D721Med (cell line): ENCODE results near the gene GSDMA.

ENCODE experiments used
- DNase-seq: peaks from one replicate; pipeline ENCODE4 v3.0.0; 2011; ENCODE audit warnings: low spot score; ENCODE audit not compliant: insufficient read length
- FAIRE-seq: peaks from 2 replicates; lab custom pipeline; 2011; peaks lifted over from hg19 to GRCh38; lab: Jason Lieb, UNC
- TF ChIP-seq, protein P1 (sequence below): IDR thresholded peaks from 2 replicates; pipeline ENCODE4 v1.5.1; 2012; ENCODE audit warnings: mild to moderate bottlenecking, control low read depth; ENCODE audit not compliant: insufficient read depth; ENCODE audit errors: missing control alignments

The GSDMA gene

DNA sequence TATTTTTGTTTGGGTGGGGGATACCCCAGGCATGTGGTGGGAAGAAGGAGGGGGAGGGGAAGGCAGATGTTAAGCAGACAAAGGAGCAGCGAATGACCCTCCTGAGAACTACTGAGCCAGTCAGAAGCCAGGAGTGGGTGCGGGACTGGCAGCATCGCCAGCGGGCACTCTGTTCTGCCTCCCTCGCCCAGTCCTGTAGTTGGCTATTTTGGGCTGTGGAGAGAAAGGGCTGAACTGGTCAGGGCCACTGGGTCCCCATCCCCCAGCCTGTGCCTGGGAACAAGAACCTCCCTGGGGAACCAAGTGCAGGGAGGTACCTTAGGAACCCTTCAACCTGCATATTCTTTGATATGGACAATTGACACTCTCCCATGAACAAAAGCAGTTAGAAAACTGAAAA, 28.9 kb upstream of the GSDMA start:
- TF ChIP-seq, protein P1, sequence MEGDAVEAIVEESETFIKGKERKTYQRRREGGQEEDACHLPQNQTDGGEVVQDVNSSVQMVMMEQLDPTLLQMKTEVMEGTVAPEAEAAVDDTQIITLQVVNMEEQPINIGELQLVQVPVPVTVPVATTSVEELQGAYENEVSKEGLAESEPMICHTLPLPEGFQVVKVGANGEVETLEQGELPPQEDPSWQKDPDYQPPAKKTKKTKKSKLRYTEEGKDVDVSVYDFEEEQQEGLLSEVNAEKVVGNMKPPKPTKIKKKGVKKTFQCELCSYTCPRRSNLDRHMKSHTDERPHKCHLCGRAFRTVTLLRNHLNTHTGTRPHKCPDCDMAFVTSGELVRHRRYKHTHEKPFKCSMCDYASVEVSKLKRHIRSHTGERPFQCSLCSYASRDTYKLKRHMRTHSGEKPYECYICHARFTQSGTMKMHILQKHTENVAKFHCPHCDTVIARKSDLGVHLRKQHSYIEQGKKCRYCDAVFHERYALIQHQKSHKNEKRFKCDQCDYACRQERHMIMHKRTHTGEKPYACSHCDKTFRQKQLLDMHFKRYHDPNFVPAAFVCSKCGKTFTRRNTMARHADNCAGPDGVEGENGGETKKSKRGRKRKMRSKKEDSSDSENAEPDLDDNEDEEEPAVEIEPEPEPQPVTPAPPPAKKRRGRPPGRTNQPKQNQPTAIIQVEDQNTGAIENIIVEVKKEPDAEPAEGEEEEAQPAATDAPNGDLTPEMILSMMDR, result no peak
- DNase-seq (no peak), FAIRE-seq (no peak)

- FAIRE-seq (no peak), DNase-seq (no peak)
- TF ChIP-seq, protein P1, result no peak
These were observed 28.5 kb upstream of the GSDMA start for GRCh38 chr17:39934324-39934723.

- TF ChIP-seq, protein P1, result no peak
- FAIRE-seq (no peak), DNase-seq (no peak)
These were observed 26.9 kb upstream of the GSDMA start for GRCh38 chr17:39935909-39936308.

DNA sequence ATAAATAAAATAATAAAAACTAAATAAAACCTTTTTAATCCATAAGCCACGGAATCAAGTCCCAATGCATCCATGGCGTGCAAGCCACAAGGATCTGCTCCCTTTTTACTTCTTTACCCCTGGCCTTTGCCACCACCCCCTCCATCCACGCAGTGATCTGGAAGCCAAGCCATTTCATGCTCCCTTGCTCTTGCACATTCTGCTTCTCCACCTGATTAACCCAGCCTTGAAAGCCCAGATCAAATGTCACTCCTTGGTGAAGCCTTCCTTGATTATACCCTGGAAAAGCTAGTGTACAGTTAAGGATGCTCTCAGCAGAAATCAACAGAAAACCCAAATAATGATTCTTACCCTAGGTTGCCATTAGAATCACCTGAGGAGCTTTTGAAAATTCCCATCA, 25.4 kb upstream of the GSDMA start:
- no peak for FAIRE-seq
- no peak for DNase-seq
- TF ChIP-seq, protein P1, result no peak

DNA sequence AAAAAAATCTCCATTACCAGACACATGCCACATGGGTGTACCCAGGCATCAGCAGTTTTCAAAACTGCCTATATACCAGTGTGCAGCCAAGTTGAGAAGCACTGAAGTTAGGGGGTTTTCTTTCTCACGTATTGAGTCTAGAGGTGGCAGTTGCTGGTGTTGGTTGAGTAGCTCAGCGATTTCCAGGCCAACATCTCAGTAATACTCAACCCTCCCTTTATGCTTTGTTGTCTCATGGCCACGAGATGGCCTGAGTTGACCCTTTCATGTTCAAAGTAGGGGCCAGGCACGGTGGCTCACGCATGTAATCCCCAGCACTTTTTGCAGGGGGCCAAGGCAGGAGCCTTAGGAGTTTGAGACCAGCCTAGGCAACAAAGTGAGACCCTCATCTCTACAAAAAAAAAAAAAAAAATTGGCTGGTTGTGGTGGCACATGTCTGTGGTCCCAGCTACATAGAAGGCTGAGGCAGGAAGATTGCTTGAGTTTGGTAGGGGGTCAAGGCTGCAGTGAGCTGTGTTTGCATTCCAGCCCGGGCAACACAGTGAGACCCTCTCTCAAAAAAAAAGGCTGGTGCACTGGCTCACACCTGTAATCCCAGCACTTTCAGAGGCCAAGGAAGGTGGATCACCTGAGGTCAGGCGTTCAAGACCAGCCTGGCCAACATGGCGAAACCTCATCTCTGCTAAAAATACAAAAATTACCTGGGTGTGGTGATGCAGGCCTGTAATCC, 24.5 kb upstream of the GSDMA start:
- FAIRE-seq, result no peak
- DNase-seq, result no peak
- TF ChIP-seq, protein P1, result no peak

DNA sequence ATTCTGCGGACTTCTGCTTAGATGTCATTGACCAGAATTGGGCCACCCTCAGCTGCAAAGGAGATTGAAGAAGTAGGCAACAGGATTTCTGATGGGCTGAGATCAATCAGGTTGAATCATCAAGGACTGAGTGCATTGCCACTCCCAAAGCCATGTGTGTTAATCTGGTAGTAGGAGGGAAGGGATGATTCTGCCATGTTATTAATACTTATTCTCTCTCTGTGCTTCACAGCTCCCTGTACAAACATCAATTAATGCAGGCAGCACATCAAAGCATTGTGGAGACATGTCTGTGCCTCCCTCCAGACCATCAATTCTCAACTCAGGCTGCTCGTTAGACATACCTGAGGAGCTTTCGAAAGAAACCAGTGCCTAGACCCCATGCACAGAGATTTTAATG, 23.7 kb upstream of the GSDMA start:
- DNase-seq, result no peak
- TF ChIP-seq, protein P1, result no peak
- no peak for FAIRE-seq
